Esophagus muscularis mucosa (tissue), 4 donors: ENCODE measurements around the gene SIRPG. TPM values are rescaled to one million over a fixed set of nuclear protein-coding genes. Genes with fewer than 3 reads are reported as not detected.
A peak's percentile ranks its signal among the peaks of the same experiment; 100 is the strongest.

ENCODE experiments used
- DNase-seq: peaks from one replicate; pipeline ENCODE4 v3.0.0-alpha.2; 2017; ENCODE audit errors: extremely low spot score
- H3K27ac ChIP-seq, 4 donors: fragments of 200-600 bp; sonication (generic); replicated peaks in 1 of 4; 1 replicate in 3 of 4; 2 replicates in 1 of 4; pipeline ENCODE4 v1.5.1; 2016 to 2019; ENCODE audit warnings: mild to moderate bottlenecking in 1 of 4
- H3K27me3 ChIP-seq, 4 donors: fragments of 200-600 bp; sonication (generic); one replicate each; pipeline versions ENCODE4 v1.5.1 to v1.6.0; 2016 to 2019
- H3K36me3 ChIP-seq, 4 donors: fragments of 200-600 bp; sonication (generic); one replicate each; pipeline ENCODE4 v1.5.1; 2016 to 2019
- H3K4me1 ChIP-seq, 4 donors: fragments of 200-600 bp; sonication (generic); one replicate each; pipeline ENCODE4 v1.5.1; 2016 to 2019
- H3K4me3 ChIP-seq, 4 donors: fragments of 200-600 bp; sonication (generic); 1 replicate in 2 of 4; 2 replicates in 2 of 4; pipeline ENCODE4 v1.5.1; 2016 to 2019; ENCODE audit warnings: mild to moderate bottlenecking in 4 of 4, moderate library complexity in 1 of 4
- H3K9me3 ChIP-seq, 4 donors: fragments of 200-600 bp; sonication (generic); 1 replicate in 3 of 4; 2 replicates in 1 of 4; pipeline ENCODE4 v1.5.1; 2016 to 2019
- EP300 ChIP-seq: sonication (generic); formaldehyde crosslinking; IDR thresholded peaks from one replicate; pipeline ENCODE4 v1.6.1; 2017; ENCODE audit warnings: antibody characterized with exemption
- POLR2A ChIP-seq: fragments of 450-650 bp; IDR thresholded peaks from one replicate; pipeline ENCODE4 v1.6.1; 2017; ENCODE audit warnings: antibody characterized with exemption, moderate library complexity, mild to moderate bottlenecking, low read depth
- POLR2AphosphoS5 ChIP-seq, 2 donors: sonication (generic); formaldehyde crosslinking; IDR thresholded peaks; one replicate each; pipeline ENCODE4 v1.6.1; 2017; ENCODE audit warnings: antibody characterized with exemption in 2 of 2
- WGBS: methylation state at CpG from one replicate; pipeline ENCODE4 v1.1.5; 2018; 5-methylcytosine and 5-hydroxymethylcytosine counted together
- intact Hi-C: fragments of 100-400 bp; cut with DNase I; formaldehyde crosslinking; loops from one replicate; pipeline ENCODE4 v1.15.1; 2023
- total RNA-seq, 4 donors: library from RNA; depleted of rRNA; stranded (reverse); fragments of >200 nt; gene quantifications; one replicate each; pipeline versions ENCODE4 v1.1.0 to v1.2.1, GENCODE V29; 2016
- TF ChIP-seq, protein P1 (sequence below), 3 experiments: fragments of 200-600 bp in 2 of 3; fragments of 450-650 bp in 1 of 3; sonication (generic) in 2 of 3; IDR thresholded peaks; one replicate each; pipeline ENCODE4 v1.5.1; 2017 to 2019; ENCODE audit warnings: antibody characterized with exemption in 3 of 3, mild to moderate bottlenecking in 2 of 3, moderate library complexity in 1 of 3

The SIRPG gene
- total RNA-seq, 4 donors from 2014 or later = not detected

DNA sequence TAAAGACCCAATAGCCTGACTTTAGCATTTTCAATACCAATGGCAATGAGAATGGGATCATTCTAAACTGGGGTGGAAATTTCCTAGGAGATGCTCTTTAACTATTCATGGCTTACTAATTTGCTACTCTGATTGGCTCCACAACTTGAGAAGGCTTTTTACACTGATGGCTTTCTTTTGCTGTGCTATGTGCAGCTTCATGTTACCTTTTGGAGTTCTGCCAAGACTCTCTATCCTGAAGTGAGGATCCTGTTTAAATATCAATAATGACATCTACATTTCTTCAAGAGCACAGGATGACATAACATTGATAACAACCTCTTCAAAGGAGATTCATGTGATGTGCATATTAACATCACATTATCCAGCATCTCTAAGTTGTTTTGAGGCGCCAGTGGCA, 43.4 kb upstream of the SIRPG start:
- intact Hi-C loops = no loop called here
- no peaks in the 10 kb centered on the region for H3K4me1 ChIP-seq
- H3K4me3 ChIP-seq = no peak overlapping the region
- WGBS = 53% methylated on average over 1 of the region's 1 CpG
- H3K9me3 ChIP-seq = no peaks in the 10 kb centered on the region
- H3K36me3 ChIP-seq = no peaks in the 10 kb centered on the region
- no peak for DNase-seq
- H3K27me3 ChIP-seq = no peaks in the 10 kb centered on the region
- no peak overlapping the region for H3K27ac ChIP-seq
- TF ChIP-seq POLR2A (no peak), POLR2AphosphoS5 (IDR thresholded peaks at IDR 0.05) (no peak), EP300 (no peak)
- TF ChIP-seq, protein P1, sequence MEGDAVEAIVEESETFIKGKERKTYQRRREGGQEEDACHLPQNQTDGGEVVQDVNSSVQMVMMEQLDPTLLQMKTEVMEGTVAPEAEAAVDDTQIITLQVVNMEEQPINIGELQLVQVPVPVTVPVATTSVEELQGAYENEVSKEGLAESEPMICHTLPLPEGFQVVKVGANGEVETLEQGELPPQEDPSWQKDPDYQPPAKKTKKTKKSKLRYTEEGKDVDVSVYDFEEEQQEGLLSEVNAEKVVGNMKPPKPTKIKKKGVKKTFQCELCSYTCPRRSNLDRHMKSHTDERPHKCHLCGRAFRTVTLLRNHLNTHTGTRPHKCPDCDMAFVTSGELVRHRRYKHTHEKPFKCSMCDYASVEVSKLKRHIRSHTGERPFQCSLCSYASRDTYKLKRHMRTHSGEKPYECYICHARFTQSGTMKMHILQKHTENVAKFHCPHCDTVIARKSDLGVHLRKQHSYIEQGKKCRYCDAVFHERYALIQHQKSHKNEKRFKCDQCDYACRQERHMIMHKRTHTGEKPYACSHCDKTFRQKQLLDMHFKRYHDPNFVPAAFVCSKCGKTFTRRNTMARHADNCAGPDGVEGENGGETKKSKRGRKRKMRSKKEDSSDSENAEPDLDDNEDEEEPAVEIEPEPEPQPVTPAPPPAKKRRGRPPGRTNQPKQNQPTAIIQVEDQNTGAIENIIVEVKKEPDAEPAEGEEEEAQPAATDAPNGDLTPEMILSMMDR (IDR thresholded peaks at IDR 0.05) = no peak

DNA sequence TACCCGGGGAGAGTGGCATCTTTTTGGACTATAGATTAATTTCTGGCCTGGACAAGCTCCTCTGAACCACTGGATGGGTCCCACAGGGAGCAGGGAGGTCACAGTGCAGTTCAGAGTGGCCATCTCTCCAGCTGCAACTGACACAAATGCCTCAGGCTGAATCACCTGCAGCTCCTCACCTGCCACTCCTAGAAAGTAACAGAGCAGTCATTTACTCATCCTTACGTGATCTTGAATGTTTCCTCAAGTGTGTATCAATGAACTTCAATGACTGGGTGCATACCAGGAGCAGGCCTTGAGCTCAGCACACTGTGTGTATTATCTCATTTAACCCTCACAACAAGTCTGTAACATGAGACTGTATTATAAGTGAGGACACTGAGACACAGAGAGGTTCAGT, 40.0 kb upstream of the SIRPG start:
- H3K27ac ChIP-seq = no peak overlapping the region
- peaks cover 0 to 3% (median 0%) of the 10 kb centered on the region in 4 donors for H3K27me3 ChIP-seq
- no peak for TF ChIP-seq POLR2A
- TF ChIP-seq, protein P1 (IDR thresholded peaks at IDR 0.05) = no peak
- no peak for TF ChIP-seq EP300
- TF ChIP-seq POLR2AphosphoS5 (IDR thresholded peaks at IDR 0.05) = no peak
- H3K4me1 ChIP-seq = no peaks in the 10 kb centered on the region
- intact Hi-C loops = no loop called here
- 71% methylated on average over 1 of the region's 2 CpGs for WGBS
- H3K4me3 ChIP-seq = no peak overlapping the region
- no peaks in the 10 kb centered on the region for H3K9me3 ChIP-seq
- DNase-seq = peak; percentile 57
- H3K36me3 ChIP-seq = no peaks in the 10 kb centered on the region

DNA sequence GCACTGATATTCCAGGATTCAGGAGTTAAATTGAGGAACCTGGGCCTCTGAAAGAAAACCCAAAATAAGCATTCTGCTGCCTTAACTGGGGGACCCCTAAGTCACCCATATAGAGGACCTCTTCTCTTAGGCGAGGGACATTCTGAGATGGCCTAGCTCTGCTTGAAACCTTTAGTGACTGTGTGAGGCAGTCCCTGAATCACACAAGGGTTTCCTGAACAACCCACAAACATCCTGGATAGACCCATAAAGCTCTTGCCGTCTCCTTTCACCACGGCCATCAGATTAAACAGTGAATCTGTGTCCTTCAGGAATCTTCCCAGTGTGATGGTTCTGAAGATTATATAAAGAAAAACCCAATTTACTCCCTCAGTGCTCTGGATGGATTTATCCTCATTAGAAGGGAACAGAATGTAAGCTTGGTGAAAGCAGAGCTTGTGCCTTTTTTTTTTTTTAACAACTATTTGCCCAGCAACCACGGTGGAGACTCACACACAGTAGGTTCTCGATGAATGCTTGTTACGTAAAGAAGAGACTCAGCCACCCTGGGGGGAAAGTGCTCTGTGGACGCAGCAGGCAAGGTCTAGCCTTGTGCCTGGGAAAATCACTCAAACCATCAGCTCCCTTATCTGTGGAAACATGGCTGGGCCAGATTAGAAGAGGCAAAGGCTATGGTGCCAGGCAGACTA, 39.1 kb upstream of the SIRPG start:
- TF ChIP-seq EP300 (no peak), POLR2A (no peak), POLR2AphosphoS5 (IDR thresholded peaks at IDR 0.05) (no peak)
- TF ChIP-seq, protein P1 (IDR thresholded peaks at IDR 0.05) = no peak
- no peaks in the 10 kb centered on the region for H3K4me1 ChIP-seq
- WGBS = 63% methylated on average over 6 of the region's 7 CpGs
- no peaks in the 10 kb centered on the region for H3K9me3 ChIP-seq
- H3K36me3 ChIP-seq = no peaks in the 10 kb centered on the region
- DNase-seq = peak; percentile 47
- H3K4me3 ChIP-seq = no peak overlapping the region
- H3K27ac ChIP-seq = no peak overlapping the region
- intact Hi-C loops = no loop called here
- H3K27me3 ChIP-seq = peaks cover 0 to 3% (median 0%) of the 10 kb centered on the region in 4 donors

DNA sequence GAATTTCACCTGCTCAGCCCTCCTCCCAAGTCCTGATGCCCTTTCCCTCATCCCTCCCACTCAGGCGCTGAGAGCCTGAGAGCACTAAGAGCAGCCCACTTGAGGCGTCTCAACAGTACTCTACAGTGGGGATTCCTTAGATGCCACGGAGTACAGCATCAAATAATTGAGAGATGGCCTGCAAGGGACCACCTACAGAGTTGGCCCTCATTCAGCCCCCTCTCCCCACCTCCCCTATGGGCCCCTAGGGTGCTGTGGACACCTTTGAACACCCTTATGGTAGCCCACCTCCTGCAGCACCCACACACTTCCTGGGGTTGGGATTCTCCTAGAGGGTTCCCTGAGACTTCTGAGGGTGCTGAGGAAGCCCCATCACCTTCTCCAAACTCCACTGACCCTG, 37.1 kb upstream of the SIRPG start:
- no peak overlapping the region for H3K27ac ChIP-seq
- H3K9me3 ChIP-seq = peaks cover 0 to 9% (median 0%) of the 10 kb centered on the region in 4 donors
- intact Hi-C loops = no loop called here
- TF ChIP-seq POLR2AphosphoS5 (IDR thresholded peaks at IDR 0.05) = no peak
- TF ChIP-seq POLR2A = no peak
- TF ChIP-seq, protein P1 (IDR thresholded peaks at IDR 0.05) = no peak
- no peak for TF ChIP-seq EP300
- 77% methylated on average over 2 of the region's 3 CpGs for WGBS
- no peaks in the 10 kb centered on the region for H3K36me3 ChIP-seq
- peaks cover 0 to 16% (median 0%) of the 10 kb centered on the region in 4 donors for H3K27me3 ChIP-seq
- H3K4me3 ChIP-seq = no peak overlapping the region
- H3K4me1 ChIP-seq = no peaks in the 10 kb centered on the region
- peak; percentile 66 for DNase-seq
